ENCODE results near the gene DCLK3. TPM values are rescaled to one million over a fixed set of nuclear protein-coding genes. Genes with fewer than 3 reads are reported as not detected.

Gene DCLK3
- total RNA-seq, 2 donors from 2014 or later: 0.06 TPM; not detected in 1

- ATAC-seq (no peak), DNase-seq (ENCODE audit: low spot score in 2 of 2) (no peak)
- Mint-ChIP-seq H3K36me3 (no peaks in the 10 kb centered on the region), H3K27ac (no peak overlapping the region), H3K9me3 (no peaks in the 10 kb centered on the region)
Measured at GRCh38 chr3:36698314-36698713, 66.0 kb downstream of the DCLK3 start.

DNA sequence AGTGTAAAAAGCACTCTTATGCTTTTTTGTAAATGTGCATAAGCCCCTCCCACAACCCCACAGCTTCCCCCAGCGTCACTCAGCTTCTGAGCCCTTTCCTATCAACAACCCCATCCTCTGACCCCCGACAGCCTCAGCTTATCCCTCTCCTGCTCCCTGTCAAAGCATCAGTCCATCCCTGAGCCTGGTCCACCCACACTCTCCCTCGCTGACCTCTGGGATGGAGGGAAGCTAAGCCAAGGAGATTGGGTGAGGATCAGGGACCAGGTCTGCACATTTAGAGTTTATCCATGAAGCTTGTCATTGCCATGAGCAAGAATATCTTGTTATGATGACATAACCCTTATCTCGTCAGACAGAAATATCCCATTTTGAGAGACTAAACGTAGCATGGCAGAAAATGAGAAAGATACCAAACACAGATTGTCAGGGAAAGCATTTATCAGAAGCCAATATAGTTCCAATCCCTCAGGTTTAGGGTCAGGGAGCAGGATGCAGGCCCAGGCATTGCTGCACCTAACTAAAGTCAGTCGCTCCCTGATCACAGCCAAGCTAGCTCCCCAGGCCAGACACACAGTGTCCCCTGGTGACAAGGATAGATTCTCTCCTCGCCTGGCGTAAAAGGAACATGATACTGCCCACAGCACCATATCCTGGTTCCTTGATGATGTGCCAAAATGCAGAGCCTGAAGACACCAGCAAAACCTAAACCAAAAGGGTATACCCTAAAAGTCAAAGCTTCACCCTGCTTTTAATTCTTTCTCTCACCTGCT, 66.9 kb downstream of the DCLK3 start:
- Mint-ChIP-seq H3K27ac (no peak overlapping the region), H3K9me3 (no peaks in the 10 kb centered on the region), H3K36me3 (no peaks in the 10 kb centered on the region)
- DNase-seq (ENCODE audit: low spot score in 2 of 2) (no peak), ATAC-seq (no peak)

- H3K36me3 Mint-ChIP-seq: no peaks in the 10 kb centered on the region
- no peak for ATAC-seq
- H3K9me3 Mint-ChIP-seq: no peaks in the 10 kb centered on the region
- no peak overlapping the region for H3K27ac Mint-ChIP-seq
- DNase-seq (ENCODE audit: low spot score in 2 of 2): no peak
Measured at GRCh38 chr3:36696799-36697198, 67.6 kb downstream of the DCLK3 start.

GRCh38 chr3:36695769-36696137, 68.6 kb downstream of the DCLK3 start:
- DNase-seq (ENCODE audit: low spot score in 2 of 2) (no peak), ATAC-seq (no peak)
- Mint-ChIP-seq H3K27ac (no peak overlapping the region), H3K36me3 (no peaks in the 10 kb centered on the region), H3K9me3 (no peaks in the 10 kb centered on the region)

GRCh38 chr3:36695113-36695768, 69.1 kb downstream of the DCLK3 start:
- no peak overlapping the region for H3K27ac Mint-ChIP-seq
- no peaks in the 10 kb centered on the region for H3K9me3 Mint-ChIP-seq
- DNase-seq (ENCODE audit: low spot score in 2 of 2) (no peak), ATAC-seq (no peak)
- no peaks in the 10 kb centered on the region for H3K36me3 Mint-ChIP-seq

DNA sequence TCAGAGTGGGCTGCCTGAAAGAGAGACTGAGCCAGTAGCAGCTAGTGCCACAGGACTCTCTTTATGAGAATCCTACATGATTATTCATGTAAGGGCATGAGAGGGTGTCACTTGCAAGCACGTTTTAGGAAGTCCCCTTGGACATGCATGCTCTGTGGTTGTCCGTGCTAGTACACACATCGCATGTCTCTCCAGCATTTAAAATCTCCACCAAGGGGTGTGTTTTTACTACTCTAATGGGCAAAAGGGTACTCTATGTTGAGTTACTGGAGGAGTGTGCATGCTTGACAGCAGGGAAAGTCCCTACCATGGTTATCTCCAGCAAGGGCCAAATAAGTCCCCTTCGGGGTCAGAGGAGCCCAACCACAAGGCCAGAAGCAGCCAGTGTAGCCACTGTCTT, 70.7 kb downstream of the DCLK3 start:
- H3K27ac Mint-ChIP-seq: no peak overlapping the region
- ATAC-seq: no peak
- DNase-seq (ENCODE audit: low spot score in 2 of 2): no peak

GRCh38 chr3:36689560-36689959, 74.8 kb downstream of the DCLK3 start:
- Mint-ChIP-seq H3K36me3 (no peaks in the 10 kb centered on the region), H3K9me3 (no peaks in the 10 kb centered on the region), H3K27ac (no peak overlapping the region)
- ATAC-seq (no peak), DNase-seq (ENCODE audit: low spot score in 2 of 2) (no peak)

More for the DNA sequence above, 70.7 kb downstream of the DCLK3 start:
- Mint-ChIP-seq H3K36me3 (no peaks in the 10 kb centered on the region), H3K9me3 (no peaks in the 10 kb centered on the region)

- no peaks in the 10 kb centered on the region for H3K36me3 Mint-ChIP-seq
- H3K27ac Mint-ChIP-seq: no peak overlapping the region
- DNase-seq (ENCODE audit: low spot score in 2 of 2) (no peak), ATAC-seq (no peak)
- no peaks in the 10 kb centered on the region for H3K9me3 Mint-ChIP-seq
Measured at GRCh38 chr3:36688815-36689214, 75.5 kb downstream of the DCLK3 start.

DNA sequence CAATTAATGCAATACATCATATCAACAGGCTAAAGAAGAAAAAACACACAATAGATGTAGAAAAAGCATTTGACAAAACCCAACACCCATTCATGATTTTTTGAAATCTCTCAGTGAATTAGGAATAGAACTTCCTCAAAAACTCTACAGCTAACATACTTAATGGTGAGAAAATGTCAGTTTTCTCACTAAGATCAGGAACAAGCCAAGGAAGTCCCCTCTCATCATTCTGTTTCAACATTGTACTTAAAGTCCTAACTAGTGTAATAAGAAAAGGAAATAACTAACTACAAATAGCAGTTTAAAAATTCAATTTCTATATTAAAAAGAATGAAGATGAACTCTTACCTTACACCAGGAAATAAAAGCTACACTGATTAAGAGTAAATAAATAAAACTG, 77.8 kb downstream of the DCLK3 start:
- H3K27ac Mint-ChIP-seq: no peak overlapping the region
- H3K9me3 Mint-ChIP-seq: peaks cover 1 to 2% of the 10 kb centered on the region in 2 donors
- DNase-seq (ENCODE audit: low spot score in 2 of 2) (no peak), ATAC-seq (no peak)
- H3K36me3 Mint-ChIP-seq: peaks cover under 1 to 1% of the 10 kb centered on the region in 2 donors

DNA sequence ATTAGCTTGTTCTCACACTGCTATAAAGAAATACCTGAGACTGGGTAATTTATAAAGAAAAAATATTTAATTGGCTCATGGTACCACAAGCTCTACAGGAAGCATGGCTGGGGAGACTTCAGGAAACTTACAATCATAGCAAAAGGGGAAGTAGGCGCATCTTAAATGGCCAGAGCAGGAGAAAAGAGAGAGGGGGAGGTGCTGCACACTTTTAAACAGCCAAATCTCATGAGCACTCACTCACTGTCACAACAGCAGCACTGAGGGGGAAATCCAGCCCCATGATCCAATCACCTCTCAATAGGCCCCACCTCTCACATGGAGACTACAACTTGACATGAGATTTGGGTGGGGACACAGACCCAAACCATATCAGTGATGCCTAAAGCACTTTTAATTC, 82.5 kb downstream of the DCLK3 start:
- ATAC-seq: no peak
- Mint-ChIP-seq H3K27ac (no peak overlapping the region), H3K36me3 (peaks cover 12 to 20% of the 10 kb centered on the region in 2 donors), H3K9me3 (peaks cover 15 to 22% of the 10 kb centered on the region in 2 donors)
- DNase-seq (ENCODE audit: low spot score in 2 of 2): no peak

GRCh38 chr3:36680952-36681351, 83.4 kb downstream of the DCLK3 start:
- no peak for ATAC-seq
- DNase-seq (ENCODE audit: low spot score in 2 of 2): no peak
- H3K36me3 Mint-ChIP-seq: peaks cover 12 to 20% of the 10 kb centered on the region in 2 donors
- H3K27ac Mint-ChIP-seq: no peak overlapping the region
- peaks cover 15 to 22% of the 10 kb centered on the region in 2 donors for H3K9me3 Mint-ChIP-seq

- peak overlapping the region in 1 of 2 donors; percentile 47 for H3K27ac Mint-ChIP-seq
- ATAC-seq (peak; percentile 74 to 100), DNase-seq (ENCODE audit: low spot score in 2 of 2) (no peak)
Measured at GRCh38 chr3:36679384-36680200, 84.8 kb downstream of the DCLK3 start.

DNA sequence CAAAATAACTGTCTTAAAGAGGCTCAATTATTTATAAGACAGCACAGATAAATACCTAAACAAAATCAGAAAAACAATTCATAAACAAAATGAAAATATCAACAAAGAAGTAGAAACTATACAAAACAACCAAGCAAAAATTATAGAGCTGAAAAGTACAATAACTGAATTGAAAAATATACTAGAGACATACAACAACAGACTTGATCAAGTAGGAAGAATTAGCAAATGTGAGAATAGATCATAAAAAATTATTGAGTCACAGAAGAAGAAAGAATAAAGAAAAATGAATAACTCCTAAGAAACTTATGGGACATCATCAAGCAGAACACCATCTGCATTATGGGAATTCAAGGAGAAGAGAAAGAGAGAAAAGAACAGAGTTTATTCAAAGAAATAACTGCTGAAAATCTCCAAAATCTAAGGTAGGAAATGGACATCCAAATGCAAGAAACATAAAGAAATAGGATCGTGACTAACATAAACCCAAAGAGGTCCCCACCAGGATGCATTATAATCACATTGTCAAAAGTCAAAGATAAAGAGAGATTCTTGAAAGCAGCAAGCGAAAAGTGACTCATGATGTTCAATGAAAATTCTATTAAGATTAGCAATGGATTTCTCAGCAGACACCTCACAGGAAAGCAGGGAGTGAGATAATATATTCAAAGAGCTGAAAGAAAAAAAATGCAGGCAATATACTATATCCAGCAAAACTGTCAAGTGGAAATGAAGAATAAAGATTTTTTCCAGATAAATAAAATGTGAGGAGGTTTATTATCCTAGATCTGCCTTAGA, 85.9 kb downstream of the DCLK3 start:
- no peak for ATAC-seq
- DNase-seq (ENCODE audit: low spot score in 2 of 2): no peak
- H3K27ac Mint-ChIP-seq: no peak overlapping the region
- H3K9me3 Mint-ChIP-seq: peaks cover 19 to 27% of the 10 kb centered on the region in 2 donors
- peaks cover 12 to 20% of the 10 kb centered on the region in 2 donors for H3K36me3 Mint-ChIP-seq

More at GRCh38 chr3:36679384-36680200, 84.8 kb downstream of the DCLK3 start:
- peaks cover 12 to 20% of the 10 kb centered on the region in 2 donors for H3K36me3 Mint-ChIP-seq
- H3K9me3 Mint-ChIP-seq: peaks cover 19 to 27% of the 10 kb centered on the region in 2 donors

- no peak for DNase-seq (ENCODE audit: low spot score in 2 of 2)
- Mint-ChIP-seq H3K9me3 (peaks cover 19 to 27% of the 10 kb centered on the region in 2 donors), H3K36me3 (peaks cover 12 to 20% of the 10 kb centered on the region in 2 donors), H3K27ac (no peak overlapping the region)
- ATAC-seq: no peak
Measured at GRCh38 chr3:36677331-36678007, 86.9 kb downstream of the DCLK3 start.

DNA sequence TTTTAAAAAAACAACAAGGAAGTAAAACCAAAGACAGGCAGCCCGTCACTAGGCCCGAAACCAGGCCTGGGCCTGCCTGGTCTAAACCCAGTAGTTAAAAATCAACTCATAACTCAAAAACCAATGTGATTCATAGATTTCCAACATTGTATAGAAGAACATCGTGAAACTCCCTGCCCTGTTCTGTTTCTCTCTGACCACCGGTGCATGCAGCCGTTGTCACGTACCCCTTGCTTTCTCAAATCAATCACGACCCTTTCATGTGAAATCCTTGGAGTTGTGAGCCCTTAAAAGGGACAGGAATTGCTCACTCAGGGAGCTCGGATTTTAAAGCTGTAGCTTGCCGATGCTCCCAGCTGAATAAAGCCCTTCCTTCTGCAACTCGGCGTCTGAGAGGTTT, 89.5 kb downstream of the DCLK3 start:
- Mint-ChIP-seq H3K9me3 (peaks cover 12 to 20% of the 10 kb centered on the region in 2 donors), H3K27ac (no peak overlapping the region), H3K36me3 (peaks cover 6 to 14% of the 10 kb centered on the region in 2 donors)
- ATAC-seq (no peak), DNase-seq (ENCODE audit: low spot score in 2 of 2) (no peak)

DNA sequence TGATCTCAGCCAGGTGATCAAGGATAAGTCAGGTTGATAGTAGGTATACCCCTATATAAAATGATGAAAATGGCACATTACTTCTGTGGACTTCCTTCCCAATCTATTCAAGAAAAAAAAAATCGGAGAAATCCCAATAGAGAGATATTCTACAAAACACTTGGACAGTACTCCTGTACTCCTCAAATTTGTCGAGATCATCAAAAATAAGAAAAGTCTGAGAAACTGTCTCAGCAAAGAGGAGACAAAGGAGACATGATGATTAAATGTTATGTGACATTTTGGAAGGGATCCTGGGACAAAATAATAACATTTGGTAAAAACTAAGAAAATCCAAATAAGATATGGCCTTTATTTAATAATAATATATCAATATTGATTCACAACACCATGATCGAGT, 94.6 kb downstream of the DCLK3 start:
- Mint-ChIP-seq H3K9me3 (no peaks in the 10 kb centered on the region), H3K27ac (no peak overlapping the region), H3K36me3 (no peaks in the 10 kb centered on the region)
- ATAC-seq: no peak
- DNase-seq (ENCODE audit: low spot score in 2 of 2): no peak

All from activated naive CD4-positive, alpha-beta T cell treated with anti-CD3 and anti-CD28 coated beads, Interleukin-2, amount 50 U/mL, for 72 hours (primary cell).